HEK293 (cell line): ENCODE data around the gene CHRM4.

ENCODE experiments used
- CTCF ChIA-PET: fragments of 350-600 bp; formaldehyde crosslinking; extraction: SDS; loops from one replicate; lab custom pipeline; 2021; ENCODE audit warnings: antibody characterized with exemption; lab: Yijun Ruan, JAX
- POLR2A ChIA-PET: fragments of 300-600 bp; formaldehyde crosslinking; extraction: SDS; loops from one replicate; lab custom pipeline; 2020; ENCODE audit warnings: antibody characterized with exemption, inconsistent platforms; lab: Yijun Ruan, JAX
- H3K27ac ChIP-seq: fragments of 200-500 bp; sonication (Bioruptor generic); 2 replicates; pipeline ENCODE4 v1.5.1; 2014; ENCODE audit warnings: low read depth, low read length, control low read depth, inconsistent platforms; ENCODE audit errors: extremely low read depth
- H3K36me3 ChIP-seq, 2 experiments: fragments of 200-500 bp in 1 of 2; sonication (Bioruptor generic) in 1 of 2; 1 replicate in 1 of 2; 2 replicates in 1 of 2; pipeline ENCODE4 v1.5.1; 2014 to 2017; ENCODE audit warnings: inconsistent platforms in 2 of 2, low read length in 2 of 2; ENCODE audit not compliant: control insufficient read depth in 2 of 2, insufficient read depth in 1 of 2
- H3K4me1 ChIP-seq: fragments of 200-500 bp; sonication (Bioruptor generic); 2 replicates; pipeline ENCODE4 v1.5.1; 2014; ENCODE audit warnings: mild to moderate bottlenecking, low read length, inconsistent platforms; ENCODE audit not compliant: control insufficient read depth, insufficient read depth
- H3K4me3 ChIP-seq: 2 replicates; pipeline ENCODE4 v1.5.1; 2011; ENCODE audit warnings: low read depth, mild to moderate bottlenecking, control low read depth, low read length, moderate library complexity
- H3K9me3 ChIP-seq: fragments of 200-500 bp; sonication (Bioruptor generic); 2 replicates; pipeline ENCODE4 v1.5.1; 2014; ENCODE audit warnings: low read depth, low read length, inconsistent platforms; ENCODE audit not compliant: control insufficient read depth, insufficient read depth
- BCL11A ChIP-seq: fragments of 450-650 bp; formaldehyde crosslinking; IDR thresholded peaks from 2 replicates; pipeline ENCODE4 v1.5.1; 2016; ENCODE audit warnings: low read depth, missing biosample characterization, missing genetic modification characterization
- CTCF ChIP-seq: fragments of 450-650 bp; formaldehyde crosslinking; IDR thresholded peaks from 2 replicates; pipeline ENCODE4 v1.5.1; 2016; ENCODE audit warnings: missing biosample characterization, missing genetic modification characterization
- EGR2 ChIP-seq: fragments of 450-650 bp; formaldehyde crosslinking; IDR thresholded peaks from 2 replicates; pipeline ENCODE4 v1.5.1; 2016; ENCODE audit warnings: low read depth, missing biosample characterization, missing genetic modification characterization
- FEZF1 ChIP-seq: fragments of 450-650 bp; formaldehyde crosslinking; IDR thresholded peaks from 2 replicates; pipeline ENCODE4 v1.5.1; 2016; ENCODE audit warnings: missing biosample characterization, missing genetic modification characterization
- IKZF3 ChIP-seq: fragments of 450-650 bp; IDR thresholded peaks from 2 replicates; pipeline ENCODE4 v1.5.0; 2018; ENCODE audit warnings: missing biosample characterization, mild to moderate bottlenecking, missing genetic modification characterization, moderate library complexity
- KLF8 ChIP-seq: fragments of 450-650 bp; formaldehyde crosslinking; IDR thresholded peaks from 2 replicates; pipeline ENCODE4 v1.5.1; 2016; ENCODE audit warnings: missing biosample characterization, missing genetic modification characterization
- REST ChIP-seq: fragments of 450-650 bp; formaldehyde crosslinking; IDR thresholded peaks from 2 replicates; pipeline ENCODE4 v1.5.1; 2016; ENCODE audit warnings: missing biosample characterization, missing genetic modification characterization
- ZBTB17 ChIP-seq: fragments of 450-650 bp; formaldehyde crosslinking; IDR thresholded peaks from 2 replicates; pipeline ENCODE4 v1.5.1; 2016; ENCODE audit warnings: missing biosample characterization, missing genetic modification characterization
- ZNF10 ChIP-seq: fragments of 450-650 bp; formaldehyde crosslinking; IDR thresholded peaks from 2 replicates; pipeline ENCODE4 v1.5.1; 2017; ENCODE audit warnings: missing biosample characterization, missing genetic modification characterization
- ZNF112 ChIP-seq: fragments of 450-650 bp; formaldehyde crosslinking; IDR thresholded peaks from 2 replicates; pipeline ENCODE4 v1.5.0; 2017; ENCODE audit warnings: missing biosample characterization, missing genetic modification characterization
- ZNF223 ChIP-seq: fragments of 450-650 bp; formaldehyde crosslinking; IDR thresholded peaks from 2 replicates; pipeline ENCODE4 v1.5.1; 2016; ENCODE audit warnings: missing biosample characterization, missing genetic modification characterization
- ZNF394 ChIP-seq: fragments of 450-650 bp; formaldehyde crosslinking; IDR thresholded peaks from 2 replicates; pipeline ENCODE4 v1.5.1; 2016; ENCODE audit warnings: missing biosample characterization, missing genetic modification characterization, mild to moderate bottlenecking, moderate library complexity, borderline replicate concordance
- ZNF555 ChIP-seq: fragments of 450-650 bp; formaldehyde crosslinking; conservative IDR thresholded peaks from 2 replicates; pipeline ENCODE4 v1.5.1; 2017; ENCODE audit warnings: missing biosample characterization, mild to moderate bottlenecking, missing genetic modification characterization, inconsistent platforms
- ZNF654 ChIP-seq: fragments of 450-650 bp; formaldehyde crosslinking; IDR thresholded peaks from 2 replicates; pipeline ENCODE4 v1.5.1; 2016; ENCODE audit warnings: low read depth, missing biosample characterization, missing genetic modification characterization
- ZNF660 ChIP-seq: fragments of 450-650 bp; IDR thresholded peaks from 2 replicates; pipeline ENCODE4 v1.5.1; 2018; ENCODE audit warnings: missing biosample characterization, mild to moderate bottlenecking, missing genetic modification characterization
- TF ChIP-seq, protein P1 (sequence below): fragments of 450-650 bp; formaldehyde crosslinking; IDR thresholded peaks from 2 replicates; pipeline ENCODE4 v1.5.1; 2016; ENCODE audit warnings: missing biosample characterization, missing genetic modification characterization
- TF ChIP-seq, protein P2 (sequence below): fragments of 450-650 bp; formaldehyde crosslinking; IDR thresholded peaks from 2 replicates; pipeline ENCODE4 v1.5.1; 2016; ENCODE audit warnings: missing biosample characterization, missing genetic modification characterization
- TF ChIP-seq, protein P3 (sequence below): fragments of 450-650 bp; formaldehyde crosslinking; IDR thresholded peaks from 2 replicates; pipeline ENCODE4 v1.5.1; 2016; ENCODE audit warnings: missing biosample characterization, missing genetic modification characterization

Gene CHRM4

DNA sequence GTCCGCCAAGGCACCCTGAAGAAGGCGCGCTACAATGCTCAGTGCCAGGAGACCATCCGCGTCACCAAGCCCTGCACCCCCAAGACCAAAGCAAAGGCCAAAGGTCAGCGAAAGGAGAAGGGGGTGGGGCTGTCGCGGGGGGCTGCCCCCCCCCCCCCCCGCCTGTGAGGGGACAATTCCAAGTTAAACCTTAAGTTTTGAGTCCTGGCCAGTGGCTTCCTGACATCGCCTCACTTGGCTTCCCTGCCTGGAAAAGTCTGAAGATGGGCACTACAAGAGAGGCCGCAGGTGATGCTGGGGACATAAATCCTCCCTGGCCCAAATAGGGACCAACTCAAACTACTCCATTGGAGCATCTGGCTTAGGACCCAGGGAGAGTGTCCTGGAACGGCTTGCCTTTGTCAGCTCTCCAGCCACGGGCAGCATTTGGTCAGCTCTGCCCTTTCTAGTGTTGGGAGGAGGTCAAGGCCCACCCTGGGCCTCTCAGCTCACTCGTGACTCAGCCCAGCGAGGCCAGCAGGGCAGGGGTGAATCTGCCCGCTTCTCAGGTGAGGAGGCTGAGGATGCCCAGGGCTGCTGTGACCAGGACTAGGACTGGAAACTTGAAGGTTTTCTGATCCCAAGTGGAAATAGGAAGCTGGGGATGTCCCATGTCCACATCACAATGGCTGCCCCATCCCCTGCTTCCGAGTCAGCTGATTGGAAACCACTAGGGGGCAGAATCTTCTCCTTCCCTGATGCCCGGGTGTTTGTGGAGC, 8.8 kb downstream of the CHRM4 start:
- Histone ChIP-seq H3K36me3 (peaks cover 0 to 23% of the 10 kb centered on the region in 2 experiments; a peak in 1 of 3 replicates), H3K4me3 (no peak overlapping the region), H3K4me1 (no peaks in the 10 kb centered on the region), H3K9me3 (no peaks in the 10 kb centered on the region), H3K27ac (no peak overlapping the region; the same call in 1 of the 2 replicates)
- CTCF ChIA-PET = interaction anchor here (0.6 to 2.1 kb wide), 19 partner anchors 10 to 509 kb away, joined by 3 to 13 read pairs (median 3); partner anchors contain the start of genes CHRM4 and DGKZ
- TF ChIP-seq ZNF10 (tag by site-specific recombination) = 0 out of 2 replicates have a peak, but pooled peaks have one; percentile 54
- no peak for TF ChIP-seq ZNF555 (tag by site-specific recombination)
- TF ChIP-seq, protein P1, sequence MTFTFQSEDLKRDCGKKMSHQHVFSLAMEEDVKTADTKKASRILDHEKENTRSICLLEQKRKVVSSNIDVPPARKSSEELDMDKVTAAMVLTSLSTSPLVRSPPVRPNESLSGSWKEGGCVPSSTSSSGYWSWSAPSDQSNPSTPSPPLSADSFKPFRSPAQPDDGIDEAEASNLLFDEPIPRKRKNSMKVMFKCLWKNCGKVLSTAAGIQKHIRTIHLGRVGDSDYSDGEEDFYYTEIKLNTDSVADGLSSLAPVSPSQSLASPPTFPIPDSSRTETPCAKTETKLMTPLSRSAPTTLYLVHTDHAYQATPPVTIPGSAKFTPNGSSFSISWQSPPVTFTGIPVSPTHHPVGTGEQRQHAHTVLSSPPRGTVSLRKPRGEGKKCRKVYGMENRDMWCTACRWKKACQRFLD (tag by site-specific recombination) = no peak
- TF ChIP-seq REST (tag by site-specific recombination) = 0 out of 2 replicates have a peak, but pooled peaks have one; percentile 18
- 0 out of 2 replicates have a peak, but pooled peaks have one; percentile 20 for TF ChIP-seq ZNF394 (tag by site-specific recombination)
- TF ChIP-seq EGR2 (tag by site-specific recombination) = no peak
- no peak for TF ChIP-seq ZNF112
- TF ChIP-seq BCL11A = 0 out of 2 replicates have a peak, but pooled peaks have one; percentile 16
- no peak for TF ChIP-seq FEZF1 (tag by site-specific recombination)
- 0 out of 2 replicates have a peak, but pooled peaks have one; percentile 23 for TF ChIP-seq ZBTB17
- peak; percentile 56 for TF ChIP-seq CTCF (tag by site-specific recombination)
- peak; percentile 13; the same call in 1 of the 2 replicates for TF ChIP-seq ZNF660 (tag by site-specific recombination)
- TF ChIP-seq, protein P2, sequence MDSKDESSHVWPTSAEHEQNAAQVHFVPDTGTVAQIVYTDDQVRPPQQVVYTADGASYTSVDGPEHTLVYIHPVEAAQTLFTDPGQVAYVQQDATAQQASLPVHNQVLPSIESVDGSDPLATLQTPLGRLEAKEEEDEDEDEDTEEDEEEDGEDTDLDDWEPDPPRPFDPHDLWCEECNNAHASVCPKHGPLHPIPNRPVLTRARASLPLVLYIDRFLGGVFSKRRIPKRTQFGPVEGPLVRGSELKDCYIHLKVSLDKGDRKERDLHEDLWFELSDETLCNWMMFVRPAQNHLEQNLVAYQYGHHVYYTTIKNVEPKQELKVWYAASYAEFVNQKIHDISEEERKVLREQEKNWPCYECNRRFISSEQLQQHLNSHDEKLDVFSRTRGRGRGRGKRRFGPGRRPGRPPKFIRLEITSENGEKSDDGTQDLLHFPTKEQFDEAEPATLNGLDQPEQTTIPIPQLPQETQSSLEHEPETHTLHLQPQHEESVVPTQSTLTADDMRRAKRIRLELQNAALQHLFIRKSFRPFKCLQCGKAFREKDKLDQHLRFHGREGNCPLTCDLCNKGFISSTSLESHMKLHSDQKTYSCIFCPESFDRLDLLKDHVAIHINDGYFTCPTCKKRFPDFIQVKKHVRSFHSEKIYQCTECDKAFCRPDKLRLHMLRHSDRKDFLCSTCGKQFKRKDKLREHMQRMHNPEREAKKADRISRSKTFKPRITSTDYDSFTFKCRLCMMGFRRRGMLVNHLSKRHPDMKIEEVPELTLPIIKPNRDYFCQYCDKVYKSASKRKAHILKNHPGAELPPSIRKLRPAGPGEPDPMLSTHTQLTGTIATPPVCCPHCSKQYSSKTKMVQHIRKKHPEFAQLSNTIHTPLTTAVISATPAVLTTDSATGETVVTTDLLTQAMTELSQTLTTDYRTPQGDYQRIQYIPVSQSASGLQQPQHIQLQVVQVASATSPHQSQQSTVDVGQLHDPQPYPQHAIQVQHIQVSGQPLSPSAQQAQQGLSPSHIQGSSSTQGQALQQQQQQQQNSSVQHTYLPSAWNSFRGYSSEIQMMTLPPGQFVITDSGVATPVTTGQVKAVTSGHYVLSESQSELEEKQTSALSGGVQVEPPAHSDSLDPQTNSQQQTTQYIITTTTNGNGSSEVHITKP (tag by site-specific recombination) = peak; percentile 58
- peak; percentile 18; the same call in 1 of the 2 replicates for TF ChIP-seq ZNF654 (tag by site-specific recombination)
- TF ChIP-seq, protein P3, sequence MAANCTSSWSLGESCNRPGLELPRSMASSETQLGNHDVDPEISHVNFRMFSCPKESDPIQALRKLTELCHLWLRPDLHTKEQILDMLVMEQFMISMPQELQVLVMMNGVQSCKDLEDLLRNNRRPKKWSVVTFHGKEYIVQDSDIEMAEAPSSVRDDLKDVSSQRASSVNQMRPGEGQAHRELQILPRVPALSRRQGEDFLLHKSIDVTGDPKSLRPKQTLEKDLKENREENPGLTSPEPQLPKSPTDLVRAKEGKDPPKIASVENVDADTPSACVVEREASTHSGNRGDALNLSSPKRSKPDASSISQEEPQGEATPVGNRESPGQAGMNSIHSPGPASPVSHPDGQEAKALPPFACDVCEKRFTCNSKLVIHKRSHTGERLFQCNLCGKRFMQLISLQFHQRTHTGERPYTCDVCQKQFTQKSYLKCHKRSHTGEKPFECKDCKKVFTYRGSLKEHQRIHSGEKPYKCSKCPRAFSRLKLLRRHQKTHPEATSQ = no peak
- TF ChIP-seq IKZF3 (tag by site-specific recombination) = peak; percentile 88
- 0 out of 2 replicates have a peak, but pooled peaks have one; percentile 14 for TF ChIP-seq KLF8 (tag by site-specific recombination)
- TF ChIP-seq ZNF223 (tag by site-specific recombination) = no peak
- POLR2A ChIA-PET = interaction anchor here (1.3 kb wide), 1 partner anchor 10 kb away, joined by 3 read pairs; no protein-coding TSS in a partner anchor
